HEK293T (cell line): ENCODE data around the gene RPS6KA1.

ENCODE experiments used
- ARNT ChIP-seq: fragments of 450-650 bp; IDR thresholded peaks from 2 replicates; pipeline ENCODE4 v1.6.1; 2017; ENCODE audit warnings: mild to moderate bottlenecking
- BHLHE40 ChIP-seq: fragments of 450-650 bp; IDR thresholded peaks from 2 replicates; pipeline ENCODE4 v1.6.1; 2016; ENCODE audit warnings: mild to moderate bottlenecking, moderate library complexity, borderline replicate concordance
- CTBP1 ChIP-seq: fragments of 450-650 bp; IDR thresholded peaks from 2 replicates; pipeline ENCODE4 v1.6.1; 2016; ENCODE audit warnings: borderline replicate concordance
- ELF4 ChIP-seq: fragments of 450-650 bp; IDR thresholded peaks from 2 replicates; pipeline ENCODE4 v1.6.1; 2017; ENCODE audit warnings: antibody characterized with exemption
- FOXM1 ChIP-seq: fragments of 450-650 bp; IDR thresholded peaks from 2 replicates; pipeline ENCODE4 v1.6.1; 2017; ENCODE audit warnings: mild to moderate bottlenecking, borderline replicate concordance
- HDGF ChIP-seq: fragments of 450-650 bp; IDR thresholded peaks from 2 replicates; pipeline ENCODE4 v1.6.1; 2017; ENCODE audit warnings: antibody characterized with exemption, borderline replicate concordance
- L3MBTL2 ChIP-seq: fragments of 450-650 bp; conservative IDR thresholded peaks from 2 replicates; pipeline ENCODE4 v1.6.1; 2016; ENCODE audit warnings: mild to moderate bottlenecking
- NFRKB ChIP-seq: fragments of 450-650 bp; IDR thresholded peaks from 2 replicates; pipeline ENCODE4 v1.6.1; 2016; ENCODE audit warnings: mild to moderate bottlenecking, moderate library complexity
- SP1 ChIP-seq: fragments of 450-650 bp; IDR thresholded peaks from 2 replicates; pipeline ENCODE4 v1.6.1; 2017
- SUZ12 ChIP-seq: fragments of 450-650 bp; IDR thresholded peaks from 2 replicates; pipeline ENCODE4 v1.6.1; 2016; ENCODE audit warnings: mild to moderate bottlenecking
- TARDBP ChIP-seq: fragments of 450-650 bp; IDR thresholded peaks from 2 replicates; pipeline ENCODE4 v1.6.1; 2016
- ZNF384 ChIP-seq: fragments of 450-650 bp; IDR thresholded peaks from 2 replicates; pipeline ENCODE4 v1.6.1; 2016
- TF ChIP-seq, protein P1 (sequence below): fragments of 450-650 bp; IDR thresholded peaks from 2 replicates; pipeline ENCODE4 v1.6.1; 2016

- TF ChIP-seq SUZ12 (no peak), FOXM1 (no peak), ZNF384 (no peak), BHLHE40 (no peak), NFRKB (no peak), HDGF (no peak), TARDBP (no peak), CTBP1 (no peak), ELF4 (no peak), L3MBTL2 (no peak), ARNT (no peak), SP1 (no peak)
- TF ChIP-seq, protein P1, sequence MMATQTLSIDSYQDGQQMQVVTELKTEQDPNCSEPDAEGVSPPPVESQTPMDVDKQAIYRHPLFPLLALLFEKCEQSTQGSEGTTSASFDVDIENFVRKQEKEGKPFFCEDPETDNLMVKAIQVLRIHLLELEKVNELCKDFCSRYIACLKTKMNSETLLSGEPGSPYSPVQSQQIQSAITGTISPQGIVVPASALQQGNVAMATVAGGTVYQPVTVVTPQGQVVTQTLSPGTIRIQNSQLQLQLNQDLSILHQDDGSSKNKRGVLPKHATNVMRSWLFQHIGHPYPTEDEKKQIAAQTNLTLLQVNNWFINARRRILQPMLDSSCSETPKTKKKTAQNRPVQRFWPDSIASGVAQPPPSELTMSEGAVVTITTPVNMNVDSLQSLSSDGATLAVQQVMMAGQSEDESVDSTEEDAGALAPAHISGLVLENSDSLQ: no peak
These were observed 36.3 kb upstream of the RPS6KA1 start for GRCh38 chr1:26493267-26493666.
